Measurements from ENCODE around the gene MCM9.

- TF ChIP-seq CTCF (IDR thresholded peaks at IDR 0.05) (no peak), POLR2A (IDR thresholded peaks at IDR 0.05) (no peak)
Measured at GRCh38 chr6:118877806-118878205, 57.2 kb downstream of the MCM9 start.
